DMS79 (cell line): ENCODE results near the gene STX16.
A peak's percentile ranks its signal among the peaks of the same experiment; 100 is the strongest.
"Not testable (repeated sequence)": the region's sequence is repeated elsewhere in the genome, so short reads cannot be mapped to it uniquely, and the experiment has no call there.

Experiments used
- DNase-seq: peaks from one replicate; lab custom pipeline; 2025; lab: John Stamatoyannopoulos, UW

STX16 gene

GRCh38 chr20:58637466-58638213 is 13.4 kb upstream of the STX16 start:
- no peak for DNase-seq

GRCh38 chr20:58638467-58639181 is 12.5 kb upstream of the STX16 start:
- DNase-seq: no peak

GRCh38 chr20:58639182-58640146 is 11.6 kb upstream of the STX16 start:
- no peak for DNase-seq

GRCh38 chr20:58640446-58640845 is 10.6 kb upstream of the STX16 start:
- DNase-seq: no peak

GRCh38 chr20:58642441-58642840 is 8.6 kb upstream of the STX16 start:
- DNase-seq: no peak

- not testable (repeated sequence) for DNase-seq
Observed at GRCh38 chr20:58642896-58643295, 8.2 kb upstream of the STX16 start.

- no peak for DNase-seq
Observed at GRCh38 chr20:58645412-58645968, 5.6 kb upstream of the STX16 start.

- no peak for DNase-seq
Observed at GRCh38 chr20:58646257-58646656, 4.8 kb upstream of the STX16 start.

- no peak for DNase-seq
Observed at GRCh38 chr20:58646703-58647102, 4.4 kb upstream of the STX16 start.

- no peak for DNase-seq
Observed at GRCh38 chr20:58647162-58647795, 3.8 kb upstream of the STX16 start.

- DNase-seq: no peak
Observed at GRCh38 chr20:58647796-58648501, 3.1 kb upstream of the STX16 start.

GRCh38 chr20:58648502-58648825 is 2.6 kb upstream of the STX16 start:
- not testable (repeated sequence) for DNase-seq

GRCh38 chr20:58649288-58650180 is 1.5 kb upstream of the STX16 start:
- DNase-seq: no peak

- no peak for DNase-seq
Observed at GRCh38 chr20:58650181-58650775, 805 bp upstream of the STX16 start.

GRCh38 chr20:58651559-58651945 is 469 bp downstream of the STX16 start:
- DNase-seq: no peak

GRCh38 chr20:58651946-58652605 is 993 bp downstream of the STX16 start:
- DNase-seq: peak; percentile 40

- no peak for DNase-seq
Observed at GRCh38 chr20:58652606-58653294, 1.7 kb downstream of the STX16 start.

GRCh38 chr20:58654337-58654736 is 3.3 kb downstream of the STX16 start:
- DNase-seq: no peak
